HG03060 (cell line): Measurements from ENCODE around the gene RALGAPA2.
A peak's percentile ranks its signal among the peaks of the same experiment; 100 is the strongest.

Source experiments
- ATAC-seq: cut with Tn5 transposase; IDR thresholded peaks from one replicate; pipeline ENCODE4 v1.9.1; 2021; ENCODE audit warnings: low read depth, moderate number of reproducible peaks; ENCODE audit not compliant: unreplicated experiment

Gene RALGAPA2

DNA sequence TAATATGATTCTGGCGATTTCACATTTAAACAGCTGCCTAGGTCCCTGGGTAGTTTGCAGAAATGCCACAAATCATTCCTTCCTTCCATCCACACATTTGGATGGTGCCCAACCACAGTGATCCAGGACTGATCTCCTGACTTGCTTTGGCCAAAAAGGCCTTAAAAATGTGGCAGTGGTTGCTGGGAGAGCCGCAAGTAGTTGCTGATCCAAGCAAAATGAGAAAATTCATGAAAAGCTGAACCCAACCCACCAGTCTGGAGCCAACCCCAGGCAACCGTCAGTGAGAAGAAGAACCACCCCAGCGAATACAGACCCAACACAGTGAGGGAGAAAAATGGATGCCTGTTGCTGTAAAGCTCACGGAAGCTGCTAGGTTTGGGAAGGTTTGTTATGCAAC, 25.1 kb downstream of the RALGAPA2 start:
- no peak for ATAC-seq

DNA sequence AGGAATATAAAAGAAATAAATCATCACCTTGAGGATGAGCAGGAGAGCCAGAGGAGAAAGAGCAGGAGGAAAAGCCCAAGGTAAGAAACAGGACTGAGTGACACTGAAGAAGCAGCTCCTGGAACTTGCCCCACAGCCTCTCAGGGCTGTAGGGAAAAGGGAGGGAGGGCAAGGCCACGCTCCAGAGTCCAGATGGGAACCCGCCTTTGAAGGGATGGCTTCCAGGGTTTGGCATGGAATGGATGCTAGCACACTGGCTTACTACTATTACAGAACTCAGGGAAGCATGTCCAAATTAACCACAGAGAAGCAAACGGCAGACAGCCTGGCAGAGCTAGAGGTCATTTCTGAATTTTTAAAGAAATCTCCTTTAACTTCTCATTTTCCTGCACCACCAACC, 26.8 kb downstream of the RALGAPA2 start:
- ATAC-seq, result no peak

DNA sequence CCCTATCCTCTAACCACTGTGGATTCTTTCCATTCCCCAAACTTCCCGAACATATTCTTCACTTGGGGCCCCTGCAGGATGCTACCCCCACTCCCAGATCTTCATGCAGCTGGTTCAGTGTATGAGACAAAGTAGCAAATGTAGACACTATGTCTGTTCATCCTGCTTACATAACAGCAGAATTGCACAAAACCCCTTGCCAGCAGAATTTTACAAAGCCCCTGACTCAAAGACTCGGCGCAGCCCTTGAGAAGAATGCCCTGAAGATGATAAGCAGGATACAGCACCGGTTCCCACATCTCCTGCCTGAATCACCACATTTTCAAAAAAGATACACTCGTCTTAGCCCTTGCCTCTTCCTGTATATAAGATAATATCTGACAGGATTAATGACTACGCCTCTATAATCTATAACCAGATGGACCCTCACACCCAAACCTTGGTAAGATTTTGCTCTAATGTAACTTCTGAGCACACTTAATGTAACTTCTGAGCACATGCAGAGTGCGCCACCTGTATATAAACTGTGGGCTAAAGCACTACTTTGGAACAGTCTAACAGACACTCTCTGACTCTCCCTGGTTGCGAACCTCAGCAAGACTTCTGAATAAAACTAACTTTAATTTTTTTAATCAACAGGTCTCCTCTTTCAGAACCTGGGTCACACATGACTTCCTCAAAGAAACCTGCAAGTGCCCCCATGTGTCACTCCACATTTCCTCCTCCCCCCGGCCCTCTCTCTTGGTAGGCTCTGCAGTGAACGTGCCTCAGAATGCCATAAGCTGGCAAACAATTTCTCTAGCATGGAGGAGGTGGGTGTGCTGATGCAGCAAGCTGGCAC, 28.7 kb downstream of the RALGAPA2 start:
- ATAC-seq, result no peak

DNA sequence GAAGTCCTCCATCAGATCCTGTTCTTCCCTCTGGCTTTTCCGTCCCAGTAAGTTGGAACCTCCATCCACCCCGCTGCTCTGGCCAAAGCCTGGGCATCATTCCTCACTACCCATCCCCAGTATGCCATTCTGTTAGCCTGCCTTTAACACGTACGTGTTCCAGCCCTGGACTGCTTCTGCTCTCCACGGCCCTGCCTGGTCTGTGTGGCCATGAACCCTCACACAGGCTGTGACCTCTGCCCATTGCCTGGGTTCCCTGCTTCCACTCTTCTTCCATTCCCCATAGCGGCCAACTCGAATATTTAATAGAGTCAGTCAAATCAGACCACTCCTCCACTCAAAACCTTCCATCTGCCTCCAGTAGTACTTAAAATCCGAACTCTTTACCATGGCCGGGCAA, 29.4 kb downstream of the RALGAPA2 start:
- no peak for ATAC-seq

DNA sequence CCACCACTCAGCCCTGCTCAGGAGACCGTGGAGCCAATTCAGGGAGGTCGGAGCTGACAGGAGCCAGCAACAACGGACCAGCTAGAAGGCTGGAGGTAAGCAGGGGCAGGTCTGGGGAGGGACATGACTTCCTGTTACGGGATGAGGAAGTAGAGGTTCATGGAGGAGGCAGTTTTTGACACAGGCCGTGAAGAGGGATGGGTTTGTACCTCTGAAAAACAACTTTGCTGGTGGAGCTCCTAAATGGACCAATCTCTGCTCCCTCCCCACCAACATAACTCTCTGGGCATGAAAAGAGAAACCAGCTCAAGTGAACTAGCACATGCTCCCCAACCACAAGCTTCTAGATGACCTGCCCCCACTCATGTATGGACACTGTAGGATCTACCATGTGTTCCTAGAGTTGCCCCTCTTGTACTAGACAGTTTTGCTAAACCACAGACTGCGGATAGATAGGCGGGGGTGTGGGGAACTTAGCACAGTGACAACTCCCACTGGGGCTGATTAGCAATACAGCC, 31.4 kb downstream of the RALGAPA2 start:
- ATAC-seq, result no peak

DNA sequence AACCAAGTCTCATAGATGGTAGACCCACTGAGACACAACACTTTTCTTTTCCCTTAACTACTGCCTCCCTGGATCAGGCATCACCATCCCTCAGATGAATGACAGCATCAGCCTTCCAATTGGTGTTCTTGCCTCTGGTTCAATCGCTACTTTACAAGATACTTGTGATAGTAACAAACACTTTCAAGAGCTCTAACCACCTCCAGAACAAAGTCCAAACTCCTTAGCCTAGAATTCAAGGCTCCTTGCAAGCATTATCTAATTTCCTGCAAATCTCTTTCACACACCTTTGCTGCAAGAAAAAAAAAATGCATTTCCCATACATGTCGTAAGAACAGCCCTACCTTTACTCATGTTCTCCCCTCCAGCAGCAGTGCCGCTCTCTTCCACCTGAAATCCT, 33.1 kb downstream of the RALGAPA2 start:
- ATAC-seq, result no peak

DNA sequence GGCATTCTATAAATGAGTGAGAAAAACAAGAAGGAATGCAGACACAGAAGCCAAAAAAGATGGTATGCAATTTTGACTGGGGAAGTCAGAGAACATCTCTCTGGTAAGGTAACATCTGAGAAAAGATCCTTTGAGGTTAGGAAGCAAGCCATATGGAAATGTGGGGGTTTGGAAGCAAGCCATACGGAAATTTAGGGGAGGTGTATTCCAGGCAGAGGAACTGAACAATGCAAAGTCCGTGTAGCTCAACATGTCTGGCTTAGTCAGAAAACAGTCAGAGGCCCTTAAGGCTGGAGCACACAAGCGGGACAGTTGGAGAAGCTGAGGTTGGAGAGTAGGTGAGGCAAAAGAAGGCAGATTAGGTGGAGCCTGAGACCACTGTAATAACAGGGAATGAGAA, 35.3 kb downstream of the RALGAPA2 start:
- ATAC-seq, result no peak

DNA sequence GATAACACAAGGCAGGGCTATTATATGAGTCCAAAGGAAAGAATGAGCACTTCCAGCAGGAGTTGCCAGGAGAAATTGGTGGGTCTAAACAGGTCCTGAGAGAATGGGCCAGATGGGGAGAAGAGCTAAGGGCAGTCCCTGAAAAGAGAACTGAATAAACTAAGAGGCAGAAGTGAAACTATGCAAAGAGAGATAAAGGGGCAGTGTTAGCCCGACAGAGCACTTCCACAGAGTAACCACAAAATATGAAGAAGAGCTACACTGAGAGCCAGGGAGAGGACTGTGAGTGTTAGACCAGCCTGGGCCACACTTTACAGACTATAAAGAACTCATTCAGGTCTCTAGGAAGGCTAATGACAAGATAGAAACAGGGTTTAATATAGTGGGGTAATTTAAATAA, 43.8 kb downstream of the RALGAPA2 start:
- ATAC-seq, result peak; percentile 99

DNA sequence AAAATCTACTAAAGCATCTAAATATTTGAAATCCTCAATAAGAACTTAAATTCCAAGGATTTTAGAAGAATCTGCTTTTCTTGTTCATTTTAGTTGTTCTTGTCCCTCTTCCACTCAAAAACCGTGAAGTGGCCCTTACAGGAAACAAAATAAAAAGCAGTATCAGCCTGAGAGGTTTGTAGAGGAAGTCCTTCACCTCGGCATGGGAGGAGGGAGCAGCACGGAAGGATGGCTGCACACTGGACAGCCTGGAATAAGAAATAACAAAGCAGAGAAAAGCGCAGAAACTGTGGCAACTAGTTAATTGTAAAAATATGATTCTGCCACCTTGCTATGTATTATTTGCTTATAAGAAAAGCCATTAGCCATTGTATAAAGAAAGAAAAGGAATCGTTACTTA, 46.1 kb downstream of the RALGAPA2 start:
- ATAC-seq, result no peak

DNA sequence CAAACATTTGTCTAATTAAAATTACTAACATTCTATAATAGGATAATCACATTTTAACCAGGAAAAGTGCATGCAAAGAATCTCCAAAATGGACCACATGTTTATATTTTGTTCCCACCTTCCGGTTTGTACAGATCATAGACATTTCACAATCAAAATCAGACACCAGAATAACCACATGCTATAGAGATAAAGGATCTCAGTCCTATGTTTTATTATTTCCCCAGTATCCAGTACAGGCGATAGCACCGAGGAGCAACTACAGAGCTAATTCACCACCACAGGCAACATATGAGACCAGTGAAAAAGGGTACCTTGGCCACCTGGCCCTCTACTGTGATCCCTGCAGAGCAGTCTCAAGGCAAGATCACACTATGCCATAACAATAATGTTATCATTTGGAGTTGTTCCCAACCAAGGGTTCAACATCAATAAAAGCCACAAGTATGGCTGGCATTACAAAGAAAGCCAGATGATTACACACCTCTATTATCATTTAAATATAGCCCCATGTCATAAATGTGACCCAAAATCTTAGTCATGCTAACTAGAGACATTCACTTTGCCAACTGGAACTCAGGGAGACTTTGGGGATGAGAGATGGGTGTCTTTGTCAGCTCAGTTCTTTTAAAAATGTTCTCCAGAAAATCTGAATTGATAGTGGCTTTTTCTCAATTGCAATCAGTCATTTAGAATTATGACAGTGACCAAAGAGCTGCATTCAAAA, 46.7 kb downstream of the RALGAPA2 start:
- ATAC-seq, result no peak

DNA sequence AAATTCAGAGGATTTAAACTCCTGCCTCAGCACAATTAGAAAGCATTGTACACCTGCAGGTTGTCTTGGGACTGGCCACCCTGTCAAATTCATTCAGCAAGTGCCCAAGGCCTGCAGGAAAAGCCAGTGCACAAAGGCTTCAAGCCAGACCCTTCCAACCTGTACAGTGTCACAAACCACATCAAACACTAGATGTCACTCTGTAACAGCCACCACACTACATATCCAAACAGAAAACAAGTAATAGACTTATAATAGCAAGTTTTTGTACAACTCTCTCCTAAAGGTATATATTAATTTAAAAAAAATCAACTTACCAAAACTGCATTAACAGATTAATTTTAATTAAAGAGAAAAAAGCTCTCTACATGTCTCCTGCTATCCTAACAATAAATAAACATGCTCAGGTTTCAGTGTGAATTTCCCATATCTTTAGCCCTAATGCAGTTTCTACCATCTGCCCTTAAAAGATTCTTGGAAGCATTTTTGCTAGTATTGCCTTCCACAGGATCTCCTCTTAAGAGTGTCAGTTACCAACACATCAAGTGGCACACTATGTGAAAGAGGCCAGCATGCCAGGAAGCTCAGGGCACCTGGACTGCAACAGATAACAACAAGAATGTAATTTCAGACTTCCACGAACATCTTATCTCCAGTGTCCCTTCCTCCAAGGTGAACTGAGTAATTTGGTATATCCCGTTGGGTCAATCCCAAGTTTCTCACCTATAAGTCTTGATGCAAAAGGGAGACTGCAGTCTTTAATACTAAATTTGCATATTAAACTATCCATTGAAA, 47.5 kb downstream of the RALGAPA2 start:
- no peak for ATAC-seq

DNA sequence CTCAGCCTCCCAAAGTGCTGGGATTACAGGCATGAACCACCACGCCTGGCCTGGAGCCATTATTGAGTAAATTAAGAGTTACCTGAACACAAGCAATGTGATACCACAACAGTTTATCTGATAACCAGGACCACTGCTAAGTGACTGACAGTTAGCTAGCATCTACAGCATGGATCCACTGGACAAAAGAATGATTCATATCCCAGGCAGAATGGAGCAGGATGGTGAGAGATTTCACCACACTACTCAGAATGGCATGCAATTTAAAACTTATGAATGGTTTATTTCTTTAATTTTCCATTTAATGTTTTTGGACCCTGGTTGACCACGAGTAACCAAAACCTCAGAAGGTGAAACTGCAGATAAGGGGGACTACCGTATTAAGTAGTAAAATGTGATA, 48.6 kb downstream of the RALGAPA2 start:
- ATAC-seq, result no peak

DNA sequence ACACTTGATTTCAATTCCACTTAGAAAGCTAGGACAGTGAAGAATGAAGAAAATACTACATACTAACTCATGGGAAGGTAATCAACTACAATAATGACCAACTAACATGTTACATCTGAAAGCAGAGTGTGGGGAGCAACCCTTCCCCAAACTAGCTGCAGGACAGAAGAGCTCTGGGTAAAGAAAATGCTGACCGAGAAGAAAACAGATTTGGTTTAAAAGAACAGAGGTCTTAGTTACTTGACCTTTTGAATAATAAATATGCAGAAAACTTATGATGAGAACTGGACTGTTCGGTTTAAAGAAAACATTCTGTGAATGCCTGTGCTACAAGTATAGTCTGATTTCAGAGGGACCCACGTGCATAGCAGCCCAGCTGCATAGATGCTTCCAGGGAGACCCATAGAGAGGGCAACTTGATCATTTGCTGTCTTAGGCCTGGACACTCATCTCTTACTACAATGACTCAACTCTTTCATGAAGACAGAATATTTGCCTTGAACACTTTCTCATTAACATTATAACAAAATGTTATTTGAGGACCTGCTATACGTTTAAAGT, 53.5 kb downstream of the RALGAPA2 start:
- ATAC-seq, result no peak

DNA sequence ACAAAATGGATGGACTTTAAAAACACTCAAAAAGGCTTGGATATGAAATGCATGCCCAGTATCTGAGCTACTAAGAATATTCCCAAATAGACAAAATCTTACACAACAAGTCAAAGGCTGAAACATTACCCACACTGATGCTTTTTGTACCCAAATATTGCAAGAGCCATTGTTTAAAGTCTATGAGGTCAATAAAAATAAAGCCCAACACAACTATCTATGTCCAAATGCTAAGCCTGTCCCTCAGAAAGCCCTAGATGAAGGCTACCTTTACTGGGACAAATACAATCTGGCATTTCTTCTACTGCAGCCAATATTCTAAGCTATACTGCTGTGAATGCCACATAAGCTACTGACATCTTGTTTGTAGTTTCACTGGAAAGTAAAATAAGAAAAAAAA, 54.3 kb downstream of the RALGAPA2 start:
- no peak for ATAC-seq

DNA sequence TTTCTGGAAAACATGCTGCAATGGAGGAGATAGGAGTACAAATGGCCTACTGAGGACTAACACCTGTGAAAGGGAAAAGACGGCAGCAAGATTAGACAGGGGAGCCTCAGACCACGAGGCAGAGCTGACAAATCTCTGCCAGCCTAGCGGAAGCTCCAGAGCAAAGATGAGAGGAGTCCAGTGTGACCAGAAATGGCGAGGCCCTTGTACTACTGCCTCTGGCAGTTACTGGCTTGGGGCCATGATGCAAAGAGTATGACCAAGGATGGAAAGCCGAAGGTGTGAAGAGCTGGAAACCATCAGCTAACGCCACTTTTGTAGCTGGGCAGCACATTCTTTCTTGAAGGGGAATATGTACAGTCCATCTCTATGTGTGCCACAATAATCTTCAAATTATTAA, 55.4 kb downstream of the RALGAPA2 start:
- no peak for ATAC-seq

DNA sequence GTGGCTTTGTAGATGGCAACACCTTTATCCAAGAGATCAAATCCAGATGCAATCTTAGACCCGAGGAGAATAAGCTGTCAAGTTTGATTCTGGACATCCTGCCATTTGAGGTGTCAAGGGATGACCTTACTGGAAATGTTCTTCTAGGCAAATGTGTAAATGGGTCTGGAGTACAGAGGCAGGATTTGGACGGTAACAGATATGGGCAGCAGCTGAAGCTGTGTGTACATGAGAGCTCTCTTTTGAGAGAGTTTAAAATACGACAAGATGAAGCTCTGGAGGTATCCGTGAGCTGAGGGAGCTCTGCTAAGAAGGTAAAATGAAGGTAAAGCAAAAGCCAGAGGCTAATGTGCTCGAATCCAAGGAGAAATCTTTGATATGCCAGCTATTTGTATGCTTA, 56.6 kb downstream of the RALGAPA2 start:
- ATAC-seq, result no peak

DNA sequence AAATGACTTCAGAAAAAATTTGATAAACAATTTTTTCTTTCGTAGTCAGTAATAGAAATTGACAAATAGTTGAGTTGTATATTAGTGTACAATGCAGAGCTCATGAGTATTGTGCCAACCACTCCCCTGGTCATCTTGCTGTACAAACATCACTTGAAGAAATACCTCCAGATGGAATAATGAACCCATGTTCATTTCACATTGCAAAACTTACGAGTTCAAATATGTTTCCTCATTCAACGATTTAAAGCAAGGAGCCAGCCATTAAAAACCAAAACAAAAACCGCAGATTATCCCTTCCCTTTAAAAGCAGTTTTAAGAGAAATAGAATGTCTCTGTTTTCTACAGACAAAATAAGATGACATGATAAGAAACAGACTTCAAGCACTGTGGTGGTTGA, 62.5 kb downstream of the RALGAPA2 start:
- ATAC-seq, result no peak

DNA sequence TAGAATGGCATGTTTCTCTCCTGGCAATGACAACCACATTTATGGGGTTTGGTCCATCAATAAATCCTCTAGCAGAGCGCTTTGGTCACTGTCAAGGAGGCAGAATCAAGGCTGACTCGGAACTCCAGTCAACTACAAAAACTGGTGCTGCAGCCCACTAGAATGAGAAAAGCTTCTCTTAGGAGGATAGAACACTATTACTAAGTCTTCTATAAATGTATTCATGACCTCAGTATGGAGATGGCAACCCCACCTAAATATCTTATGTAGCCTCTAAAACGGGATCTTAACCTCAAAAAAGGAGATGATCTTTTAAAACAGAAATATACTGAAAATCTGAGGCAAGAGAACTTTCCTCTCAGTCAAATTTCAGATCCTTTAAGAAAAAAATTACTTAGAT, 68.5 kb downstream of the RALGAPA2 start:
- ATAC-seq, result no peak

DNA sequence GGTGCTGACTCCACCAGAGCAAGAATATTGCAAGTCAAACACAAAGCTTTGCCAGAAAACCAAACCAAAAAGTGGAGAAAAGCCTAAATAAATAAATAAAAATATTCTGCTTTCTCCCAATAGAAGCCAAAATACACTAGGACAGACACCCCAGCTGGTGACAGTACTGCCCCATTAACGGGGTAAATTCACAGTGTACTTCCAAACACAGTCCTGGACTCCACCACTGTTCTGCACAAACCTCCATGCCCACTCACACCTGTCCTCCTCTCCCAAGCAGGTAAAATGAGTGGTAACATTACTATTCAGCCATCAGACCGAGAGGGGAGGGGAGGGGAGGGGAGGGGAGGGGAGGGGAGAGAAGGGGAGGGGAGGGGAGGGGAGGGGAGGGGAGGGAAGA, 70.7 kb downstream of the RALGAPA2 start:
- ATAC-seq, result no peak

DNA sequence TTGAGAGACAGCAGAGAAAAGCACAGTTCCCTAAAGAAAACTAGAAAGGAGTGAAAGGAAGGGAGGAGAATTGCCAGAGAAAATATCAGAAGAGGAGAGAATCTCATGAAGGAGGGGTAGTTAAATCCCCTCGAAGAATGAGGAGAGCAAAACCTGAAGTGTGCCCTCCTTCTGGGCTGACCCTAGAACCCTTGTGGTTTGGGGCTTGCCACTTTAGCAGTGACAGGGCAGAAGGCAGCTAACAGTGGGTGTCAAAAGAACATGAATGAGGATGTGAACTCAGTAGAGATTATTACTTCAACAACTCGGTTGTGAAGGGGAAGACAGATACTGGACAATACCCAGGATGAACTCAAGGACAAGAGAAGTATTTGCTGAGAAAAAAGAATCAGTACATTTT, 73.6 kb downstream of the RALGAPA2 start:
- ATAC-seq, result no peak
